GM23338 (cell line): ENCODE results near the gene FOXP1. TPM values are rescaled to one million over a fixed set of nuclear protein-coding genes. Genes with fewer than 3 reads are reported as not detected.

Experiments used
- ATAC-seq: fragments of 200-7000 bp; cut with Tn5 transposase; 3 replicates; pipeline ENCODE4 v1.9.1; 2020
- DNase-seq: peaks from one replicate; pipeline ENCODE4 v3.0.0-alpha.2; 2015; ENCODE audit warnings: low spot score
- H2AFZ ChIP-seq: fragments of 200-600 bp; sonication (generic); 2 replicates; pipeline ENCODE4 v1.8.0; 2016; ENCODE audit warnings: antibody characterized with exemption, mild to moderate bottlenecking, moderate library complexity
- H3F3A ChIP-seq: fragments of 200-600 bp; sonication (generic); replicated peaks from 2 replicates; pipeline ENCODE4 v1.8.0; 2017; ENCODE audit warnings: antibody characterized with exemption, mixed run types, low read depth
- H3K27ac ChIP-seq: fragments of 200-600 bp; sonication (generic); 2 replicates; pipeline ENCODE4 v1.6.1; 2016; ENCODE audit warnings: low read depth
- H3K27me3 ChIP-seq: fragments of 200-600 bp; sonication (generic); 2 replicates; pipeline ENCODE4 v1.8.0; 2016; ENCODE audit warnings: mild to moderate bottlenecking, mixed run types, moderate library complexity; ENCODE audit not compliant: insufficient read depth
- H3K36me3 ChIP-seq: fragments of 200-600 bp; sonication (generic); 2 replicates; pipeline ENCODE4 v1.8.0; 2016; ENCODE audit warnings: mild to moderate bottlenecking; ENCODE audit not compliant: insufficient read depth
- H3K4me1 ChIP-seq: fragments of 200-600 bp; sonication (generic); 2 replicates; pipeline ENCODE4 v1.8.0; 2016; ENCODE audit warnings: mild to moderate bottlenecking, moderate library complexity; ENCODE audit not compliant: insufficient read depth
- H3K4me2 ChIP-seq: fragments of 200-600 bp; sonication (generic); 2 replicates; pipeline ENCODE4 v1.7.1; 2017; ENCODE audit warnings: mixed run types
- H3K4me3 ChIP-seq: fragments of 200-600 bp; sonication (generic); 2 replicates; pipeline ENCODE4 v1.6.1; 2016; ENCODE audit warnings: mixed run types
- H3K79me2 ChIP-seq: fragments of 200-600 bp; sonication (generic); replicated peaks from 2 replicates; pipeline ENCODE4 v1.8.0; 2017; ENCODE audit warnings: mild to moderate bottlenecking; ENCODE audit not compliant: insufficient read depth
- H3K9me2 ChIP-seq: fragments of 200-600 bp; sonication (generic); 2 replicates; pipeline ENCODE4 v1.8.0; 2017; ENCODE audit not compliant: insufficient read depth
- H4K20me1 ChIP-seq: fragments of 200-600 bp; sonication (generic); replicated peaks from 2 replicates; pipeline ENCODE4 v1.8.0; 2017; ENCODE audit warnings: mild to moderate bottlenecking; ENCODE audit not compliant: insufficient read depth
- H3K27ac Mint-ChIP-seq: 2 replicates; pipeline ENCODE4 v1.8.0; 2020; ENCODE audit warnings: inconsistent platforms, mild to moderate bottlenecking, moderate library complexity, mixed read lengths
- H3K27me3 Mint-ChIP-seq: 3 replicates; pipeline ENCODE4 v1.8.0; 2022; ENCODE audit warnings: low read depth, mild to moderate bottlenecking, moderate library complexity, mixed read lengths, inconsistent platforms; ENCODE audit not compliant: insufficient read depth, poor library complexity
- H3K36me3 Mint-ChIP-seq: 3 replicates; pipeline ENCODE4 v1.8.0; 2021; ENCODE audit warnings: low read depth, mild to moderate bottlenecking, inconsistent platforms, moderate library complexity, mixed read lengths
- H3K4me1 Mint-ChIP-seq: 3 replicates; pipeline ENCODE4 v1.8.0; 2020; ENCODE audit warnings: mild to moderate bottlenecking, inconsistent platforms, mixed read lengths
- H3K4me3 Mint-ChIP-seq: 3 replicates; pipeline ENCODE4 v1.8.0; 2021; ENCODE audit warnings: moderate library complexity, mild to moderate bottlenecking, inconsistent platforms, mixed read lengths
- H3K9me3 Mint-ChIP-seq: 3 replicates; pipeline ENCODE4 v1.8.0; 2020; ENCODE audit warnings: moderate library complexity, mild to moderate bottlenecking, inconsistent platforms, mixed read lengths
- EZH2 ChIP-seq: fragments of 200-600 bp; sonication (generic); IDR thresholded peaks from one replicate; pipeline ENCODE4 v1.8.0; 2017; ENCODE audit warnings: antibody characterized with exemption, mild to moderate bottlenecking, low read depth; ENCODE audit not compliant: unreplicated experiment
- EZH2phosphoT487 ChIP-seq: fragments of 200-600 bp; sonication (generic); IDR thresholded peaks from one replicate; pipeline ENCODE4 v1.8.1; 2018; ENCODE audit warnings: antibody characterized with exemption; ENCODE audit not compliant: unreplicated experiment
- JUNB ChIP-seq: IDR thresholded peaks from one replicate; pipeline ENCODE4 v1.6.1; 2016; ENCODE audit warnings: antibody characterized with exemption; ENCODE audit not compliant: unreplicated experiment
- POLR2AphosphoS5 ChIP-seq: IDR thresholded peaks from 2 replicates; pipeline ENCODE4 v1.6.1; 2016; ENCODE audit warnings: antibody characterized with exemption, low read depth
- polyA plus RNA-seq: library from polyadenylated mRNA; unstranded; fragments of >200 nt; fragmentation: Nextera tagmentation; extraction: Ambion mirVana; gene quantifications from 2 replicates; pipeline ENCODE4 v1.2.1, GENCODE V29; 2016
- total RNA-seq: library from RNA; depleted of rRNA; stranded (reverse); fragments of >200 nt; shearing (Covaris generic); gene quantifications from 2 replicates; pipeline ENCODE4 v1.2.3, GENCODE V29; 2014
- TF ChIP-seq, protein P1 (sequence below), 2 experiments: fragments of 200-600 bp in 1 of 2; sonication (generic) in 1 of 2; conservative IDR thresholded peaks; 2 replicates each; pipeline versions ENCODE4 v1.5.1 to v1.6.1; 2016 to 2017; ENCODE audit warnings: antibody characterized with exemption in 2 of 2, low read depth in 2 of 2, mild to moderate bottlenecking in 2 of 2, moderate library complexity in 1 of 2
- TF ChIP-seq, protein P2 (sequence below): IDR thresholded peaks from 2 replicates; pipeline ENCODE4 v1.6.1; 2016; ENCODE audit warnings: antibody characterized with exemption
- TF ChIP-seq, protein P3 (sequence below): IDR thresholded peaks from one replicate; pipeline ENCODE4 v1.6.1; 2018; ENCODE audit warnings: antibody characterized with exemption; ENCODE audit not compliant: unreplicated experiment

Gene FOXP1
- total and polyA plus RNA-seq, 2 experiments from 2014 or later = 32.9 to 35.5 TPM

DNA sequence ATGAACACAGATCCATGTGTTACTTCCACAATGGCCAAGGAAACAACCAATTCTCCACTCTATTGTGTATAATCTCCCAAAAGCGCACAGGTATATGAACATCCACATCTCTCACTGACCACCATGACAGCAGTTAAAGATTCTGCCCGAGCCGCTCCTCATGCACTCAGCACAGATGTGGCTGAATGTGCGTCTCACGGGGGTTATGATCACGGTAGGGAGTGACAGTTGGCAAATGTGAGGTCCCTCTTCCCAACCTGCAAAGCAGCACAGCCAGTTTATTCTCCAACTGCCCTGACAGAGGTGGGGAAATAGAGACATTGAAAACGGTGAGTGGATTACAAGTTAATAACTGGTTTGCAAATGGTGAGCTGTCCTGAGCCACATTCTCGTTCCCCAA lies 17.6 kb downstream of the FOXP1 start (continued):
- TF ChIP-seq, protein P1, sequence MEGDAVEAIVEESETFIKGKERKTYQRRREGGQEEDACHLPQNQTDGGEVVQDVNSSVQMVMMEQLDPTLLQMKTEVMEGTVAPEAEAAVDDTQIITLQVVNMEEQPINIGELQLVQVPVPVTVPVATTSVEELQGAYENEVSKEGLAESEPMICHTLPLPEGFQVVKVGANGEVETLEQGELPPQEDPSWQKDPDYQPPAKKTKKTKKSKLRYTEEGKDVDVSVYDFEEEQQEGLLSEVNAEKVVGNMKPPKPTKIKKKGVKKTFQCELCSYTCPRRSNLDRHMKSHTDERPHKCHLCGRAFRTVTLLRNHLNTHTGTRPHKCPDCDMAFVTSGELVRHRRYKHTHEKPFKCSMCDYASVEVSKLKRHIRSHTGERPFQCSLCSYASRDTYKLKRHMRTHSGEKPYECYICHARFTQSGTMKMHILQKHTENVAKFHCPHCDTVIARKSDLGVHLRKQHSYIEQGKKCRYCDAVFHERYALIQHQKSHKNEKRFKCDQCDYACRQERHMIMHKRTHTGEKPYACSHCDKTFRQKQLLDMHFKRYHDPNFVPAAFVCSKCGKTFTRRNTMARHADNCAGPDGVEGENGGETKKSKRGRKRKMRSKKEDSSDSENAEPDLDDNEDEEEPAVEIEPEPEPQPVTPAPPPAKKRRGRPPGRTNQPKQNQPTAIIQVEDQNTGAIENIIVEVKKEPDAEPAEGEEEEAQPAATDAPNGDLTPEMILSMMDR (conservative IDR thresholded peaks at IDR 0.05; ENCODE audit: low read depth in 2 of 2) = no peak

DNA sequence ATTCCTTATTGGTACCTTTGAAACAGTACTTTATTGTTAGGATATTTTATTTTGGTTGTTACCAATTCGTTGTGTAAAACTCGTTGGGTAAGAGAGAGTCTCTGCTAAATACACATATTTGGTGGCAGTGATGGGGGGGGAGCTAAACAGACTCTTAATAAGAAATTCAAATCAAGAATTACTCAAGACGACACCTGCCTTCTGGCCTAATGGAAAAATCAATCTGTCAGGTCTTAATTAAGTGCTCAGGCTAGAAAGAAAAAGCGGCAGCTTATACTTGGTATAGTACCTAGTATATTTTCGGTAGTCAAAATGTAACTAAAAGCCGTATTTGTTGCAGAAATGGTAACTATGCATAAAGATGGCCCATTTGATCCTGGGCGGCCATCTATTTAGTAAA lies 18.2 kb downstream of the FOXP1 start:
- DNase-seq = no peak
- Mint-ChIP-seq H3K36me3 (0 out of 3 replicates have a peak, but pooled peaks cover 3% of the 10 kb centered on the region), H3K4me3 (no peak overlapping the region), H3K9me3 (no peaks in the 10 kb centered on the region), H3K27ac (no peak overlapping the region), H3K4me1 (peaks cover 20% of the 10 kb centered on the region; the same call in 2 of the 3 replicates), H3K27me3 (no peaks in the 10 kb centered on the region)
- Histone ChIP-seq H3F3A (no peaks in the 10 kb centered on the region), H3K27me3 (no peaks in the 10 kb centered on the region), H3K9me2 (peaks cover 3% of the 10 kb centered on the region; the same call in 1 of the 2 replicates), H3K4me3 (no peak overlapping the region), H3K79me2 (no peaks in the 10 kb centered on the region), H4K20me1 (0 out of 2 replicates have a peak, but pooled peaks cover 3% of the 10 kb centered on the region), H3K27ac (no peak overlapping the region), H3K4me1 (no peaks in the 10 kb centered on the region), H3K36me3 (no peaks in the 10 kb centered on the region), H3K4me2 (no peak overlapping the region), H2AFZ (no peak overlapping the region)
- TF ChIP-seq, protein P2, sequence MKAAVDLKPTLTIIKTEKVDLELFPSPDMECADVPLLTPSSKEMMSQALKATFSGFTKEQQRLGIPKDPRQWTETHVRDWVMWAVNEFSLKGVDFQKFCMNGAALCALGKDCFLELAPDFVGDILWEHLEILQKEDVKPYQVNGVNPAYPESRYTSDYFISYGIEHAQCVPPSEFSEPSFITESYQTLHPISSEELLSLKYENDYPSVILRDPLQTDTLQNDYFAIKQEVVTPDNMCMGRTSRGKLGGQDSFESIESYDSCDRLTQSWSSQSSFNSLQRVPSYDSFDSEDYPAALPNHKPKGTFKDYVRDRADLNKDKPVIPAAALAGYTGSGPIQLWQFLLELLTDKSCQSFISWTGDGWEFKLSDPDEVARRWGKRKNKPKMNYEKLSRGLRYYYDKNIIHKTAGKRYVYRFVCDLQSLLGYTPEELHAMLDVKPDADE = no peak
- TF ChIP-seq EZH2 = no peak
- TF ChIP-seq, protein P3, sequence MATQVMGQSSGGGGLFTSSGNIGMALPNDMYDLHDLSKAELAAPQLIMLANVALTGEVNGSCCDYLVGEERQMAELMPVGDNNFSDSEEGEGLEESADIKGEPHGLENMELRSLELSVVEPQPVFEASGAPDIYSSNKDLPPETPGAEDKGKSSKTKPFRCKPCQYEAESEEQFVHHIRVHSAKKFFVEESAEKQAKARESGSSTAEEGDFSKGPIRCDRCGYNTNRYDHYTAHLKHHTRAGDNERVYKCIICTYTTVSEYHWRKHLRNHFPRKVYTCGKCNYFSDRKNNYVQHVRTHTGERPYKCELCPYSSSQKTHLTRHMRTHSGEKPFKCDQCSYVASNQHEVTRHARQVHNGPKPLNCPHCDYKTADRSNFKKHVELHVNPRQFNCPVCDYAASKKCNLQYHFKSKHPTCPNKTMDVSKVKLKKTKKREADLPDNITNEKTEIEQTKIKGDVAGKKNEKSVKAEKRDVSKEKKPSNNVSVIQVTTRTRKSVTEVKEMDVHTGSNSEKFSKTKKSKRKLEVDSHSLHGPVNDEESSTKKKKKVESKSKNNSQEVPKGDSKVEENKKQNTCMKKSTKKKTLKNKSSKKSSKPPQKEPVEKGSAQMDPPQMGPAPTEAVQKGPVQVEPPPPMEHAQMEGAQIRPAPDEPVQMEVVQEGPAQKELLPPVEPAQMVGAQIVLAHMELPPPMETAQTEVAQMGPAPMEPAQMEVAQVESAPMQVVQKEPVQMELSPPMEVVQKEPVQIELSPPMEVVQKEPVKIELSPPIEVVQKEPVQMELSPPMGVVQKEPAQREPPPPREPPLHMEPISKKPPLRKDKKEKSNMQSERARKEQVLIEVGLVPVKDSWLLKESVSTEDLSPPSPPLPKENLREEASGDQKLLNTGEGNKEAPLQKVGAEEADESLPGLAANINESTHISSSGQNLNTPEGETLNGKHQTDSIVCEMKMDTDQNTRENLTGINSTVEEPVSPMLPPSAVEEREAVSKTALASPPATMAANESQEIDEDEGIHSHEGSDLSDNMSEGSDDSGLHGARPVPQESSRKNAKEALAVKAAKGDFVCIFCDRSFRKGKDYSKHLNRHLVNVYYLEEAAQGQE = no peak
- ATAC-seq = no peak

DNA sequence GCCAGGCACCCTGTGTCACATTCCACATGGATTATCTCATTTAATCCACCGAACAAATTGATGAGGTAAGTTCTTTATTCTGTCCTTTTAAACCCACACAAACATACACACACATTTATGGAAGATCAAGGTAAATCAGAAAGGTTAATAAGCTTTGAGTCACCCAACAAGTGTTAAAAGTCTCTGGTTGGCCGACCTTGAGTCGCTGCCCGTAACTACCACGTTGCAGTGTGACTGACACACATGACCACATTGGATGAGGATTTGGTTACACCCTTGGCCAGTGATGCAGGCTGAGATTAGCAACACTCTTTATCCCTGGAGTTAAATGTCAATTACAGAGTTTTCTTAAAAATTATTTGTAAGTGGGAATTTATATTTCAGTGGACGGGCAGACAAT lies 19.2 kb downstream of the FOXP1 start:
- Histone ChIP-seq H3K36me3 (no peaks in the 10 kb centered on the region), H2AFZ (no peak overlapping the region), H3K4me2 (no peak overlapping the region), H3K4me3 (no peak overlapping the region), H4K20me1 (0 out of 2 replicates have a peak, but pooled peaks cover 3% of the 10 kb centered on the region), H3K27ac (no peak overlapping the region), H3K9me2 (peaks cover 3% of the 10 kb centered on the region; the same call in 1 of the 2 replicates), H3K4me1 (no peaks in the 10 kb centered on the region), H3K27me3 (no peaks in the 10 kb centered on the region), H3K79me2 (no peaks in the 10 kb centered on the region), H3F3A (no peaks in the 10 kb centered on the region)
- Mint-ChIP-seq H3K36me3 (peaks cover 6% of the 10 kb centered on the region; the same call in 1 of the 3 replicates), H3K27ac (no peak overlapping the region), H3K9me3 (no peaks in the 10 kb centered on the region), H3K27me3 (peaks cover 3% of the 10 kb centered on the region), H3K4me1 (peaks cover 20% of the 10 kb centered on the region), H3K4me3 (no peak overlapping the region)
- ATAC-seq (no peak), DNase-seq (no peak)
- TF ChIP-seq EZH2phosphoT487 (no peak), POLR2AphosphoS5 (no peak), JUNB (no peak)
- TF ChIP-seq, protein P3 = no peak
- TF ChIP-seq, protein P2 = no peak
- TF ChIP-seq, protein P1 (conservative IDR thresholded peaks at IDR 0.05; ENCODE audit: low read depth in 2 of 2) = no peak
